ENCODE results near the gene MAPK1IP1L.
A peak's percentile ranks its signal among the peaks of the same experiment; 100 is the strongest.

The MAPK1IP1L gene

DNA sequence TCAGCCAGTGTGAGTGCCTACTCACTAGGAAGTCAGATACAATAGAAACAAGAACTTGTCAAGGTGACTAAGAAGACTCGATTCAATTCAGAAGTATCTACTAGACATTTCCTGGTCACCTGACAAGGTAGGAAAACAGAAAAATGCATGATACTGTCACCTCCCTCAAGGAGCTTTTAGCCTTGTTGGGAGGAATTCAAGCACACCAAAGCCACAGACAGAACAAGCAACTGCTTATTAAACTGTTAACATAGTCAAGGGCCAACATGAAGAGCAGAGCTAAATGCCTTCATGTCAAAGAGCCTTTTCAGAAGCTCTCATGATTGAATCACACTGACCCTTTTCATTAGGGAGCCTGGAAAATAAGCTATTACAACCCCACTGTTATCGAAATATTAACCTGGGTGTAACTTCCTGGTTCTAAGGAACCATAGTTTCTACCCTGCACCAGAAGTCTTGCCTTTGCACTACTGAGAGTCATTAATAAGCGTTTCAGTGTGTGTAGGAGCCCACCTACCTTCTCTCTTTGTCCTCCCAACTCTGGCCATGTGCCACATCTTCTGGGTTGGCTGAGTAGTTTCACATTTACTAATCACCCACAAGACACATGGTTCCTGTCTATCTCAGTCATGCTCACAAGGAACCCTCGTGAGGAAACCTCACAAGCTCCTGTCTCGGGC, 46.6 kb downstream of the MAPK1IP1L start:
- H3K4me3 Mint-ChIP-seq = peak overlapping the region; percentile 26
- H3K9me3 Mint-ChIP-seq = no peaks in the 10 kb centered on the region
- peaks cover 3% of the 10 kb centered on the region for H3K36me3 Mint-ChIP-seq (ENCODE audit: low read depth)
- H3K27ac Mint-ChIP-seq = peak overlapping the region; percentile 79
- no peaks in the 10 kb centered on the region for H3K27me3 Mint-ChIP-seq (ENCODE audit: low read depth)
- H3K4me1 Mint-ChIP-seq (ENCODE audit: low read depth) = peaks cover 30% of the 10 kb centered on the region

DNA sequence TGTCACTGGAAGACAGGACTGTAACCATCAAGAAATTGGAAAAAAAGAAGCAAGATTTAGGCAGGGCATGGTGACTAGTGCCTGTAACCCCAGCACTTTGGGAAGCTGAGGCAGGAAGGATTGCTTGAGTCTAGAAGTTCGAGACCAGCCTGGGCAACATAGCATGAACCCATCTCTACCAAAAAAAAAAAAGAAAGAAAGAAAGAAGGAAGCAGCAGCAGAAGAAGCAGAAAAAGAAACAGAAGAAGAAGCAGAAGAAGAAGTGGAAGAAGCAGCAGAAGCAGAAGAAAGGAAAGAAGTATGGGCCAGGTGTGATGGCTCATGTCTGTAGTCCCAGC, 47.1 kb downstream of the MAPK1IP1L start:
- no peaks in the 10 kb centered on the region for H3K9me3 Mint-ChIP-seq
- peaks cover 3% of the 10 kb centered on the region for H3K36me3 Mint-ChIP-seq (ENCODE audit: low read depth)
- peak overlapping the region; percentile 26 for H3K4me3 Mint-ChIP-seq
- peak overlapping the region; percentile 79 for H3K27ac Mint-ChIP-seq
- peaks cover 32% of the 10 kb centered on the region for H3K4me1 Mint-ChIP-seq (ENCODE audit: low read depth)
- H3K27me3 Mint-ChIP-seq (ENCODE audit: low read depth) = no peaks in the 10 kb centered on the region

DNA sequence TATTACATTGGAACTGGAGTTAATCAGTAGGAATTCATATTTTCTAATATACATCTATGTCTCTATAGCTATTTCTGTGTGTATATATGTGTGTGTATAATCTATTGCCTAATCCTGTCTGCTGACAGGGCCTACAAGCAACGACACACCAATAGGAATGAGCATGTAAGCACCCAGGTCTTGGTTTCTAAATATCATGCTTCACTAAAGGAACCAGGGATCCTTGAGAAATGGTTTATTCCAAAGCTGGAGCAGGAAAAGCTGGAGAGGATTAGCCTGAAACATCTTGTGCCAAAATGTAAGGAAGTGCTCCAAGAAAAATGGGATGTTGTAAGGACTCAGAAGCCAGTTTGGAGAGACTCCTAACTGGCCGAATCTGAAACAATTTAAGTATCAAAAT, 48.3 kb downstream of the MAPK1IP1L start:
- peaks cover 10% of the 10 kb centered on the region for H3K9me3 Mint-ChIP-seq
- no peak overlapping the region for H3K27ac Mint-ChIP-seq
- no peaks in the 10 kb centered on the region for H3K27me3 Mint-ChIP-seq (ENCODE audit: low read depth)
- H3K36me3 Mint-ChIP-seq (ENCODE audit: low read depth) = peaks cover 12% of the 10 kb centered on the region
- H3K4me3 Mint-ChIP-seq = no peak overlapping the region
- peaks cover 41% of the 10 kb centered on the region for H3K4me1 Mint-ChIP-seq (ENCODE audit: low read depth)

DNA sequence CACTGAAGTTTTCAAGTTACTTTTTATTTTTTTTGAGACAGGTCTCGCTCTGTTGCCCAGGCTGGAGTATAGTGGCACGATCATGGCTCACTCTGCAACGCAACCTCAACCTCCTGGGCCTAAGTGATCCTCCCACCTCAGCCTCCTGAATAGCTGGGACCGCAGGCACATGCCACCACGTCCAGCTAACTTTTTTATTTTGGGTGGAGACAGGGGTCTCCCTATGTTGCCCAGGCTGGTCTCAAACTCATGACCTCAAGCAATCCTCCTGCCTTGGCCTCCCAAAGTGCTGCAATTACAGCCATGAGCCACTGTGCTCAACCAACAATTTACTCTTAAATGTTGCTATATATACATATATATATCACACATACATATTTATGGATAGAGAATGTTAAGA, 50.3 kb downstream of the MAPK1IP1L start:
- H3K4me1 Mint-ChIP-seq (ENCODE audit: low read depth) = peaks cover 41% of the 10 kb centered on the region
- no peak overlapping the region for H3K4me3 Mint-ChIP-seq
- peaks cover 16% of the 10 kb centered on the region for H3K36me3 Mint-ChIP-seq (ENCODE audit: low read depth)
- peaks cover 15% of the 10 kb centered on the region for H3K9me3 Mint-ChIP-seq
- H3K27me3 Mint-ChIP-seq (ENCODE audit: low read depth) = no peaks in the 10 kb centered on the region
- peak overlapping the region; percentile 97 for H3K27ac Mint-ChIP-seq

DNA sequence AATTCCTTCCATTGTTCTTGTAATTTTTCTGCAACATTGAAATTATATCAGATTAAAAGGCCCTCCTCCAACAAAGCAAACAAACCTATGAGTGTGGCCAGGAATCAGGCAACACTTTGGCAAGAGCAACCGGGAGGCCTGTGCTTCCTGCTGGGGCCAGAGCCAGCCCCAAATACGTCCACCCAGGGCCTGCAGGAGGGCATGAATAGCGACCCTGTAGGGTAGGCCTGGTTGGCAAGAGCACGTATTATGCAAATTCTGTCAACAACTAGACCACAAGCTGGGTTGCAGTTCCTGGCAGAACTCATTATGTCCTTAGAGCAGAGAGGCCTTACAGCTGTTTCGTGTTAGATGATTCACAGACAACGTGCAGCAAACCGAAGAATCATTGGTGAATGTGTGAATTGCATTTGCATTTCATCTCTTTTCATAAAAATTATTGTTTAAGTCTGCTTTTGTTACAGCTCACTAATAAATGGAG, 50.7 kb downstream of the MAPK1IP1L start:
- H3K4me3 Mint-ChIP-seq = peak overlapping the region; percentile 69
- no peaks in the 10 kb centered on the region for H3K27me3 Mint-ChIP-seq (ENCODE audit: low read depth)
- peaks cover 15% of the 10 kb centered on the region for H3K9me3 Mint-ChIP-seq
- H3K27ac Mint-ChIP-seq = peak overlapping the region; percentile 97
- peaks cover 16% of the 10 kb centered on the region for H3K36me3 Mint-ChIP-seq (ENCODE audit: low read depth)
- peaks cover 39% of the 10 kb centered on the region for H3K4me1 Mint-ChIP-seq (ENCODE audit: low read depth)

DNA sequence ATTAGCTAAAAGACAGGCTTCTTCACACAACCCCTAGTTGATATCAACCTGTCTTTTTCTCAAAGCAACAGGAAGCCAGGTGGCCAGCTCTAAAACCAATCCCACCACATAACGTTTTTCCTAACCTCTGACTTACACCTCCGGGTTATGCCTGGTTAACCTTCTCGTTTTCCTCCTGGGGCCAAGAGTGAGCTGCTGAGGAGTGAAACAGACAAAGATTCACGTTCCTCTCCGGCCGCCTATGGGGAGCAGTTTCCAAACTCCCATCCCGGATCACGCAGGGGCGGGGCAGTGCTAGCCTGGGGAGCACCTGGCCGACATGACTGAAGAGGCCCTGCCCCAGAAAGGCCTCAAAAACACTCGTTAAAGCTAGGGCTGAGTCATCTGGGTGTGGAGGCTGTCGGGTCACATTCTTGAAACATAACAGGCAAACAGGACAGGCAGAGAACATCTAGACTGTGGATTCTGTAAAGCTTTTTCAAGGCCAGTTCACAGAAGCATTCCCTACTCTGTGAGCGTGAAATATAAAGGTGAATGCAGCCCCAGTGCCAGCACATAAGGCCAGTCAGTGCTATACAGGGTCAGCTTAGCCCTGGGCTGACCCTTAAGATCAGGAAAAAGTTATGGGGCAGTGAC, 51.7 kb downstream of the MAPK1IP1L start:
- peaks cover 16% of the 10 kb centered on the region for H3K36me3 Mint-ChIP-seq (ENCODE audit: low read depth)
- H3K27me3 Mint-ChIP-seq (ENCODE audit: low read depth) = no peaks in the 10 kb centered on the region
- peaks cover 15% of the 10 kb centered on the region for H3K9me3 Mint-ChIP-seq
- peak overlapping the region; percentile 69 for H3K4me3 Mint-ChIP-seq
- peaks cover 39% of the 10 kb centered on the region for H3K4me1 Mint-ChIP-seq (ENCODE audit: low read depth)
- peak overlapping the region; percentile 97 for H3K27ac Mint-ChIP-seq

DNA sequence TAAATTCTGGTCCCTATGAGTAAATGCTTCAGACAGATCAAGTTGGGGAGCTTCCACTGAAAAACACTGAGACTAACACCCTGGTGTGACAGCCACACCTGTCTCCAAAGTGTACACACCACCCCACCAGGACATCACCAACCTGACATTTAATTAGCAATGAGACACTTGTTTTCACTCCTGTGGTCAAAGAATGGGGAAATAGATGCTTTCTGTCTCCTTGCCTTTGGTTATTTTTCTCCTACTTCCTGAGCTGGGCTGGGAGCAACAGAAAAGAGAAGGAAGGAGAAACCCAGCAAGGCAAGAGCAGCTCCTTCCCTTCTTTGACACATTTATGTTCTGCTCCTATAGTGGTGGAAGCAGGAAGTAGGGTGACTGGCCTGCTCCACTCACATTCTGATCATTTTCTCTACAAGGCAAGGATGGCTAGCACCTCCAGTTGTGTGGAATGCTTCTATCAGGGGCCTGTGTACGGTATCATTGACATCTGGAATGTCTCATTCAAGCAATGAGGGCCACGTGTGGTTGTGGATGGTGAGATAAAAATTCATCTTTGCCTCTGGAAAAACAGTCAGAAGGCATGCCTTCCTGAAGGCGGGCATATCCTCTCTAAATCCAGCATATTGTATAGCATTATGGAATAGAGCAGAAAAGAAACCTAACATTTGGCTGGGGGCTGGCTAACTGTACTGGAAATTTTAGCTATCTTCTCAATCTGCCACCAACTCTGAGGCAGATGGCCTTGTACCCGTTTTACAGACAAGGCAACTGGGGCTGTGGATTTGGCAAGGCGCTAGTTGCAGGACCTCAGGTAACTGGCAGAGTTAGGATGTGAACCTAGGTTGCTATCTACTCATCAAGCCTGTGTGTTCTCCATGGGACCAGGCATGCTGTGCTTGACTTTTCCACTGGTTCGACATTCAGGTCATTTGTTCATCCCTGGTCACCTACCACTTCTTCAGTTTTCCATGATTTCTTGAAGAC, 52.8 kb downstream of the MAPK1IP1L start:
- Mint-ChIP-seq H3K4me3 (no peak overlapping the region), H3K27me3 (ENCODE audit: low read depth) (no peaks in the 10 kb centered on the region), H3K9me3 (peaks cover 15% of the 10 kb centered on the region)

DNA sequence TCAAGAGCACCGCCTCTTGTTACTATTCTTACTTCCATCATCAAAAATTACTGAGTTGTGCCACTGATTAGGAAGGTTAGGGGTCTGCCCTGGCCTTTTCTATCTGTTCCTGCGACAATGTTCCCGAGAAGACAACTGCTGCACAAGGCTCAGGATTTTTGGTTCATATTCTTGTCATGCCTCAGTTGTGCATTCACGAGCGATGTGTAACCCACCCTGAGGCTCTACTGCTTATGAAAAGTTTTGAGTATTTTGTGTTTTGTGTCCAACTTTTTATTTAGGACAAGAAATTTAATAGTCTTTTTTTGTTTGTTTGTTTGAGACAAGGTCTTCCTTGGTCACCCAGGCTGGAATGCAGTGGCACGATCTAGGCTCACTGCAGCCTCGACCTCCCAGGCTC, 54.5 kb downstream of the MAPK1IP1L start:
- Mint-ChIP-seq H3K27ac (no peak overlapping the region), H3K4me3 (no peak overlapping the region), H3K4me1 (ENCODE audit: low read depth) (peaks cover 36% of the 10 kb centered on the region)

More for the DNA sequence above, 52.8 kb downstream of the MAPK1IP1L start:
- Mint-ChIP-seq H3K27ac (peak overlapping the region; percentile 97), H3K36me3 (ENCODE audit: low read depth) (peaks cover 12% of the 10 kb centered on the region), H3K4me1 (ENCODE audit: low read depth) (peaks cover 38% of the 10 kb centered on the region)

DNA sequence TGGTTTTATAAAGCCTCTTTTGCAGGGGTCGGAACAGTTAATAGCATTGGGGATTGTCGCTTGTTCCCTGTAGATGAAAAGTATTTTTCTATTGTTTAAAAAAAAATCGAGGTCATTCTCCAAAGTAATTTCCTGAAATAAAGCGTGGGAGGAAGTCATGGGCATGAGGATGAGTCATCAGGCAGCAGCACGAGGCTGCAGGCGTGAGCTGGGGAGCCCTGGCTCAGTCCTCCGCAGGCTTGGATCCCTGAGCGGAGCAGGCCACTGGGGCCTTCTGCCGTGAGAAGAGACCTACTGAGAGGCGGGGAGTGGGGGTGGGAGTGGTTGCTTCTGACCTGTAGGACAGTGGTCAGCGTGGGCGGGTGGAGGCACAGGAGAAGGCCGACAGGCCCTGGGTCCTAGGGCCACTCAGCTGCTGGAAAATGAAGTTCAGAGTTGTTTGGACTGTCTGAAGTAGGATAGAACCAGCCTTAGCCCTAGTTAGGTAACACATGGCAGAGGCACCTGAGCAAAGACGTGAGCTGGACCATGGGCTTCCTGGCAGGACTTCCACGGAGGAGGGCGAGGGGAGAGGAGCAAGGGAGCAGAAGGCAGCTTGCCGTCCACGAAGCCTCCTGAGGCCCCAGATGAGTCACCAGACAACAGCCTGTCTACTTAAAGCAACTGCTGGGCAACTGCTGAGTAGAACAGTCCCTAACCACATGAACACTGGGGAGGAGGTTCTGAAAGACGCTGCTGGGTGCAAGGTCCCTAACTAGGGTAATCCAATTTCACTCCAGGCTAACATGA, 56.5 kb downstream of the MAPK1IP1L start:
- H3K27ac Mint-ChIP-seq = peak overlapping the region; percentile 69
- H3K4me1 Mint-ChIP-seq (ENCODE audit: low read depth) = peaks cover 25% of the 10 kb centered on the region
- H3K36me3 Mint-ChIP-seq (ENCODE audit: low read depth) = peaks cover 12% of the 10 kb centered on the region
- H3K4me3 Mint-ChIP-seq = peak overlapping the region; percentile 14
- H3K27me3 Mint-ChIP-seq (ENCODE audit: low read depth) = no peaks in the 10 kb centered on the region
- peaks cover 15% of the 10 kb centered on the region for H3K9me3 Mint-ChIP-seq

More for the DNA sequence above, 54.5 kb downstream of the MAPK1IP1L start:
- peaks cover 15% of the 10 kb centered on the region for H3K9me3 Mint-ChIP-seq
- H3K36me3 Mint-ChIP-seq (ENCODE audit: low read depth) = peaks cover 12% of the 10 kb centered on the region
- no peaks in the 10 kb centered on the region for H3K27me3 Mint-ChIP-seq (ENCODE audit: low read depth)

DNA sequence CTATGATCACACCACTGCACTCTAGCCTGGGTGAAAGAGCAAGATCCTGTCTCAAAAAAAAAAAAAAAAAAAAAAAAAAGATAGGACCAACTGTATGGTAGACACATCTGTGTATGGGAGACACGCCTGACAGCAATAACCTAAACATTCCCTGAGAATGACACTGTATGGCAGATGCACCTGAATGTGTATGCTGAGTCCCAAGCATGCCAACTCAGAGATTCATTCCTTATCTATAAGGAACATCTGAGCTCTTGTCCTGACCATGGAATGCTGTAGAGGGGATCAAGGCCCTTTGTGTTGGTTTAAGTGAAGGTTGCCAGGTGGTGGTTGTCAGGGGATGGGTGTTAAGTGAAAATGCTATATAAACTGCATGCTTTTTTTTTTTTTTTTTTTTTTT, 58.4 kb downstream of the MAPK1IP1L start:
- H3K4me3 Mint-ChIP-seq = no peak overlapping the region
- H3K4me1 Mint-ChIP-seq (ENCODE audit: low read depth) = peaks cover 12% of the 10 kb centered on the region
- H3K9me3 Mint-ChIP-seq = peaks cover 5% of the 10 kb centered on the region
- no peak overlapping the region for H3K27ac Mint-ChIP-seq
- H3K36me3 Mint-ChIP-seq (ENCODE audit: low read depth) = peaks cover 4% of the 10 kb centered on the region
- no peaks in the 10 kb centered on the region for H3K27me3 Mint-ChIP-seq (ENCODE audit: low read depth)

DNA sequence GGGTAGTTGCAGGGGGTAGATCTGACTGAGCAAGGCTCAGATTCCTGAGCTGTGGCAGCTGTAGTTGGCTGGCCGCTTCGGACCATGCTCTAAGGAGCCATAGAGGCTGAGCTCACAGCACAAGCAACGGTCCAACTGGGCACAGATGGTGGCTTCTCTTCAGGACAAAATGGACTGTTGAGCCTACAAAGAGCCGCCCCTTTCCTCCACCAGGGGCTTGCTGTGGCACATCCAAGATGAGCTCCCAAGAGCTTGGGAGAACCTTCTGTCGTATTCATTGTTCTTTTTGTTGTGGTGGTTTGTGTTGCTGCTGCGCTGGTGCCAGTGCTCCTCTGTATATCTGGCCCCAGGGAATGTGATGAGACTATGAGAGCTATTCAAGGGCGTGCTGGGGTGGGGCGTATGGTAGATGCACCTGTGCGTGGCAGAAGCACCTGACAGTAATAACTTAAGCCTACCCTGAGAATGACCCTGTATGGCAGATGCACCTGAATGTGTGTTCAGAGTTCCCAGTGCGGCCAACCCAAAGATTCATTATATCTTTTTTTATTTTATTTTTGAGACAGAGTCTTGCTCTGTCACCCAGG, 59.8 kb downstream of the MAPK1IP1L start:
- Mint-ChIP-seq H3K9me3 (no peaks in the 10 kb centered on the region), H3K4me3 (no peak overlapping the region), H3K4me1 (ENCODE audit: low read depth) (peaks cover 12% of the 10 kb centered on the region), H3K36me3 (ENCODE audit: low read depth) (no peaks in the 10 kb centered on the region), H3K27ac (no peak overlapping the region), H3K27me3 (ENCODE audit: low read depth) (no peaks in the 10 kb centered on the region)

DNA sequence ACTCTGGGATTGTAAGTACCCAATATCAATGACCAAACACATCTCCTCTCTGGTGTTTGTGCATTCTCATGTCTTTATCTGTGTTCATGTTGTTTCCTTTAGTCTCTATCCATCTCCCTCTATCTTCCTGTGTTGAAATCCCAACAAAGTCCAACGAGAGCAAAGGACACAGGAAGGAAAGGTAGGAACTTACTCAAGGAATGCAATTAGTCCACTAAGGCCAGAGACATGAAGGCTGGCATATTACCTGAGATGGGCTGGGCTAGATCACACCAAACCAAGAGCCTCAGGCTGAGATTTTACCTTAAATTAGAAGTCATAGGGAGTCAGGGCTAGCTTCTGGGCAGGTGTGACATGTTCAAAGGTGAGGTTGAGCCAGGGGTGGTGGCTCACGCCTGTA, 63.3 kb downstream of the MAPK1IP1L start:
- Mint-ChIP-seq H3K36me3 (ENCODE audit: low read depth) (no peaks in the 10 kb centered on the region), H3K4me3 (no peak overlapping the region), H3K27ac (no peak overlapping the region), H3K9me3 (no peaks in the 10 kb centered on the region), H3K4me1 (ENCODE audit: low read depth) (peaks cover 3% of the 10 kb centered on the region), H3K27me3 (ENCODE audit: low read depth) (peaks cover 8% of the 10 kb centered on the region)

DNA sequence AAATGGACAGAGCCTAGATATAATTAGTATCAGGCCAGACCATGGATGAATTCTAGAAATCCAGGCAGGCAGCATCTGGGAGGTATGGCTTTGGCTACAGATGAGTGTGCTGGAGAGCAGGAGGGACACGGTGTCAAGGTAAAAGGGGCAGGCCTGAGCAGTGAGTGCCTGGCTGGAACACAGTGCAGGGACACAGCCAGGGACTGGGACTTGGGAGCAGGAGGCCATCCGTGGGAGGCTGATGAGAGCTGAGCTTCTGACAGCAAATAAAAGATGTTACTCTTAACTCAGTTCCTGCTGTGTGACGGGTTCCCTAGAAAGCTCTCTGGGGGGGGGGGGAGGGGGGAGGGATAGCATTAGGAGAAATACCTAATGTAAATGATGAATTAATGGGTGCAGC, 64.0 kb downstream of the MAPK1IP1L start:
- Mint-ChIP-seq H3K4me3 (no peak overlapping the region), H3K27ac (no peak overlapping the region), H3K4me1 (ENCODE audit: low read depth) (peaks cover 3% of the 10 kb centered on the region), H3K9me3 (no peaks in the 10 kb centered on the region), H3K36me3 (ENCODE audit: low read depth) (no peaks in the 10 kb centered on the region), H3K27me3 (ENCODE audit: low read depth) (peaks cover 15% of the 10 kb centered on the region)

All from T-helper 1 cell treated with Interleukin-12 subunit alpha and Interleukin-12 subunit beta and Interleukin-4 antibody, amounts not matched to agents 30 μg/mL and 1 μg/mL, for 36 hours (primary cell).